ENCODE results near the gene HOXC13.

The HOXC13 gene

DNA sequence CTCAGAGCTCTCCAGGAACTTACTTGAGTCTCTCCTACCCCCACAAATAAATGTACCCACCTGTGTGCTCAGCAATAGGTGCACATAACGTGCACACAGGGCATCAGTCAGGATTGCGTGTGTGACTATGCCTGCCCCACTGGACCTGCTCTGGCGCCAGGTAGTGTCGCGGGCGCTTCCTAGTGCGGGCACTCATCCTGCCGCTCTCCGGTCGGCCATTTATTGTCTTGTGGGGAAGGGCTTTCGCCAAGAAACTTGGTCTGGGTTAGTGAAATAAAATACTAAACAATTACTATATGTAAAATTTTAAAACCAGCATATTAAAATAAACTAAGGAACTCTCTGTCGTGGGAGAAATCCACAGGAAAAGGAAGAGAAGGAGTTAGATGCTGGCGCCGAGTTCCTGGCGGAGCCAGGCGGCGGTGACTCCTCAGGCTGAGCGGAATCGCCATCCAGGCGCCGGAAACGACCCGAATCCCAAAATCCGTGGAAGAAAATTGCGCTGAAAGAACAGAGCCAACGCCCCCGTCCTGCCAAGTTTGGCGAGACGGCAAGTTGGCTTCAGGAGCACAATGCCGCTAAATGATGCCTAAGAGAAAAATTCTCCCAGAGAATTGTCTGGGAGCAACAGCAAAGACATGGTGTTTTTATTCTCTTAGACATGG, 7.9 kb upstream of the HOXC13 start:
- peaks cover 50% of the 10 kb centered on the region for H3K27me3 ChIP-seq (ENCODE audit: control insufficient read depth, insufficient read depth, low read length)

GRCh38 chr12:53931844-53932581, 6.6 kb upstream of the HOXC13 start:
- no peak overlapping the region for H3K9ac ChIP-seq (ENCODE audit: low read length)
- no peaks in the 10 kb centered on the region for H3K36me3 ChIP-seq (ENCODE audit: control insufficient read depth, insufficient read depth, low read length)
- H3K27me3 ChIP-seq (ENCODE audit: control insufficient read depth, insufficient read depth, low read length), result peaks cover 52% of the 10 kb centered on the region
- no peak overlapping the region for H3K27ac ChIP-seq (ENCODE audit: low read depth, low read length)
- H3K4me1 ChIP-seq (ENCODE audit: control insufficient read depth, insufficient read depth, low read length), result no peaks in the 10 kb centered on the region
- no peak overlapping the region for H3K4me3 ChIP-seq (ENCODE audit: low read length)

More for the DNA sequence above, 7.9 kb upstream of the HOXC13 start:
- Histone ChIP-seq H3K4me1 (ENCODE audit: control insufficient read depth, insufficient read depth, low read length) (no peaks in the 10 kb centered on the region), H3K36me3 (ENCODE audit: control insufficient read depth, insufficient read depth, low read length) (no peaks in the 10 kb centered on the region), H3K9ac (ENCODE audit: low read length) (no peak overlapping the region), H3K4me3 (ENCODE audit: low read length) (no peak overlapping the region), H3K27ac (ENCODE audit: low read depth, low read length) (no peak overlapping the region)

GRCh38 chr12:53932915-53933314, 5.7 kb upstream of the HOXC13 start:
- H3K27me3 ChIP-seq (ENCODE audit: control insufficient read depth, insufficient read depth, low read length), result peaks cover 55% of the 10 kb centered on the region
- no peak overlapping the region for H3K4me3 ChIP-seq (ENCODE audit: low read length)

DNA sequence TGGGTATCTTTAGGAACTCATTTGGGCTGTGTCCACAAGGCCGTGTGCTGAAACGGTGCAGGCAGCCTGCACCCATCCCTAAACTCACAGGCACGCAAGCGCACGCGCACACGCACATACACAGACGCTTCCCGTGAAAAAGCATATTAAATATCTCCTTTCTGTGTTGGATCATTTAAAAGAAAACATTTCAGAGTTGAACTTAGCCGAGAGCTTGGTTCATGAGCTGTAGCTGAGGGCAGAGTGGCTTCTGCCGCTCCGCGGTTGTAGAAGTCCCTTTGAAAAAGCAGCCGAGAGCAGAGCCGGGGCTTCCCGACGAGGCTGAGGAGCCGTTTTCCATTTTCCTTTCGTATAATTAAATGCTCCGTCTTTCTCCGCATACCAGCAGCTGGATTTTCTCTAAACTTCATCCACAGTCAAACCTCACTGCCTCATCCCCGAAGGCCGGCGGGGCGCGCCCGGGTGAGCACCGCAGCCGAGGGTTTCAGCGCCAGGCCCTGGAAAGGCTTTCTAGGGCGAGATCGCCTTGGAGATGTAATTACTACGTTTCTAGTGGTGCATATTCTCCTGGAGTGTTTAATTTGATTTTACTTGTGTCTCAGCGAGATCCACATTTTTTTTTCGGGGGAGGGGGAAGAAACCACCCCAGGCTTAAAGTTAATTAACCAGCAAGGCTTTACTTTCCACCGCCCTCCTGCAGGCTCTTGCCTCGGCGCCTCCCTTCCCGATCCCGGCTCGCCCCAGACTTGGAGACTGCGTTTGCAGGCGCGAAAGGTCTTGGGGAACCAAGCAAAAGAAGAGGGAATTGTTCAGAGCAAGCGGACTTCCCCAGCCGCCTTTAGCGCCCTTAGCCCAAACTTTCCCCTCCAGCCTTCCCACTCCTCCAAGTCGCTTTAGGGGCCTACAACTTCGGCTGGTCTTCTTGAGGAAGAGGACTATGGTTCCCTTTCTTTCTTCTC, 3.0 kb upstream of the HOXC13 start:
- H3K36me3 ChIP-seq (ENCODE audit: control insufficient read depth, insufficient read depth, low read length), result no peaks in the 10 kb centered on the region
- no peak overlapping the region for H3K27ac ChIP-seq (ENCODE audit: low read depth, low read length)
- H3K4me1 ChIP-seq (ENCODE audit: control insufficient read depth, insufficient read depth, low read length), result no peaks in the 10 kb centered on the region
- no peak overlapping the region for H3K4me3 ChIP-seq (ENCODE audit: low read length)
- peaks cover 63% of the 10 kb centered on the region for H3K27me3 ChIP-seq (ENCODE audit: control insufficient read depth, insufficient read depth, low read length)
- no peak overlapping the region for H3K9ac ChIP-seq (ENCODE audit: low read length)

More at GRCh38 chr12:53932915-53933314, 5.7 kb upstream of the HOXC13 start:
- Histone ChIP-seq H3K36me3 (ENCODE audit: control insufficient read depth, insufficient read depth, low read length) (no peaks in the 10 kb centered on the region), H3K27ac (ENCODE audit: low read depth, low read length) (no peak overlapping the region), H3K4me1 (ENCODE audit: control insufficient read depth, insufficient read depth, low read length) (no peaks in the 10 kb centered on the region), H3K9ac (ENCODE audit: low read length) (no peak overlapping the region)

DNA sequence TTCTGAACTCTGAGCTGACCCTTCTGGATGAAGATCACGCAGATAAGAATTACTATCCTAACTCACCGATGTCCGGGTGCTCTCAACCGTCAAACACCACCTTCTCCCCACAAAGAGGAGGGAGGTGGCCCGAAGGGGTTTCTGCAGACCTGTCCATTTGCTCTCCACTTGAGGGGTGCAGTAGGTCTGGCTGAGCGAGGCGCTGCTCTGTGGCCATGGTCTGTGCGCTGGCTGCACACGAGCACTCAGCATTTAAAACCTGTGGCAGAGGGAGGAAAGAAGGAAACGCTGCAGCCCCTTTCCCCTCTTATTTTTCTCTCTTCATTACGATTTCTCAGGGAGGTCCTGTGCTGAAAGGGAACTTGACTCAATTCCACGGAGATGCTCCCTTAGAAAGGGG, 1.5 kb upstream of the HOXC13 start:
- H3K27me3 ChIP-seq (ENCODE audit: control insufficient read depth, insufficient read depth, low read length), result peaks cover 64% of the 10 kb centered on the region
- no peak overlapping the region for H3K9ac ChIP-seq (ENCODE audit: low read length)
- no peaks in the 10 kb centered on the region for H3K4me1 ChIP-seq (ENCODE audit: control insufficient read depth, insufficient read depth, low read length)
- H3K4me3 ChIP-seq (ENCODE audit: low read length), result no peak overlapping the region
- H3K36me3 ChIP-seq (ENCODE audit: control insufficient read depth, insufficient read depth, low read length), result no peaks in the 10 kb centered on the region
- no peak overlapping the region for H3K27ac ChIP-seq (ENCODE audit: low read depth, low read length)

DNA sequence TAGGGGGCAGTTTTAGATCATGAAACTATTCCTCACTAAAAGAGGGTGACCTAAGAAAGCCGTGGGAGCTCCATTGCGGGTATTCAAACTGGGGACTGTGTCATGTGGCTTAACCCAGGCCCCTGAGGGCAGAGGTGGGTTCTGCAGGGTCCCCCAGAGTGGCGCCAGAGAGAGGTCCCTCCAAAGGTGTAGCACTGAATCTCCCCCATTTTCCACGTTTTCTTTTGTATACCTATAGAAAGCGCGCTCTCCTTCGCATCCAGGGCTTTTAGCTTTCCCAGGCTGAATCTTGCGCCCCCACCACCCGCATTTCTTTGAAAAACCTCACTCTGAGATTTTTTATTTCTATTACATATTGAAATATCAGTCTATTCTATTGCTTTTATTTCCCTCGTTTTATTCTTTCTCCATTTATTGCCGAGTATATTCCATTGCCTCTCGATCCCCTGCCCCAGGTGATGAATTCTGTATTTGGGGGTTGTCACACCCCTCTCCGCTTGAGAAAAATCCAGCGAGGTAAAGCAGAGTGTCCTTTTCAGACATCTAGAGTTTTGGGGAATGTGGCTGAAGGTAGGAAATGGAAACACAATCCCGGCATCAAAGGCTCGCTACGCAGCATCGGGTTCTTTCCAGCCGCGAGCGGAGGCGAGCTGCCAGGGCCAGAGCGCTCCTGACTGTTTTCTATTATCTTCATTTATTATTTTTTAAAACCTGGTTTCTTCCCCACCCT, 870 bp upstream of the HOXC13 start:
- Histone ChIP-seq H3K9ac (ENCODE audit: low read length) (no peak overlapping the region), H3K27ac (ENCODE audit: low read depth, low read length) (no peak overlapping the region), H3K4me3 (ENCODE audit: low read length) (no peak overlapping the region), H3K4me1 (ENCODE audit: control insufficient read depth, insufficient read depth, low read length) (no peaks in the 10 kb centered on the region), H3K27me3 (ENCODE audit: control insufficient read depth, insufficient read depth, low read length) (peaks cover 62% of the 10 kb centered on the region), H3K36me3 (ENCODE audit: control insufficient read depth, insufficient read depth, low read length) (no peaks in the 10 kb centered on the region)

DNA sequence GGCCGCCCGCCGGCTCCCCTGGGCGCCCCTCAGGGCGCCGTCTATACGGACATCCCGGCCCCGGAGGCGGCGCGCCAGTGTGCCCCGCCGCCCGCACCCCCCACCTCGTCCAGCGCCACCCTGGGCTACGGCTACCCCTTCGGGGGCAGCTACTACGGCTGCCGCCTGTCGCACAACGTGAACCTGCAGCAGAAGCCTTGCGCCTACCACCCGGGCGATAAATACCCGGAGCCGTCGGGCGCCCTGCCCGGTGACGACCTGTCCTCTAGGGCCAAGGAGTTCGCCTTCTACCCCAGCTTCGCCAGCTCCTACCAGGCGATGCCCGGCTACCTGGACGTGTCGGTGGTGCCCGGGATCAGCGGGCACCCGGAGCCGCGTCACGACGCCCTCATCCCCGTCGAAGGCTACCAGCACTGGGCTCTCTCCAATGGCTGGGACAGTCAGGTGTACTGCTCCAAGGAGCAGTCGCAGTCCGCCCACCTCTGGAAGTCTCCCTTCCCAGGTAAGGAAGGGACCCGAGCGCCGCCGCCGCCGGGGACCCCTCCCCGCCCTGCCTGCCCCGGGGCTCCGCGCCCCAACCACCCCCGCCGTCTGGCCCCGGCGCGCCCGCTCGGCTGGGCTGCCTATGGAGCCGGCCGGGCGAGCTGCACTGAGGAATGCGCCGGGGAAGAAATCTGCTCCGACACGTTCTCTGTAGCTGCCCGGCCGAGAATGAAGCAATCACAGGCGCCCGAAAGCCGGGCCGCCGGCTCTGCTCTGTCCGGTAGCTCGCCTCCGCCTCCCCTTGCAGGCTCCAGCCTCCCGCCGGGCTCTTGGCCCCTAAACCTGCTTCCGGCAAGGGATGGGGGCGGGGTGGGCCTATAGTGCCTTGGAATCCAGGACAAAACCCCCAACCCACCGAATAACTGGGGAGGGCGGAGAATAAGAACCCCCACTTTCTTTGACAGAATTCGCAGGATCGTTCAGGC, 794 bp downstream of the HOXC13 start:
- no peak overlapping the region for H3K9ac ChIP-seq (ENCODE audit: low read length)
- H3K4me3 ChIP-seq (ENCODE audit: low read length), result no peak overlapping the region
- no peak overlapping the region for H3K27ac ChIP-seq (ENCODE audit: low read depth, low read length)
- no peaks in the 10 kb centered on the region for H3K4me1 ChIP-seq (ENCODE audit: control insufficient read depth, insufficient read depth, low read length)
- H3K36me3 ChIP-seq (ENCODE audit: control insufficient read depth, insufficient read depth, low read length), result no peaks in the 10 kb centered on the region
- peaks cover 61% of the 10 kb centered on the region for H3K27me3 ChIP-seq (ENCODE audit: control insufficient read depth, insufficient read depth, low read length)

- no peaks in the 10 kb centered on the region for H3K4me1 ChIP-seq (ENCODE audit: control insufficient read depth, insufficient read depth, low read length)
- no peak overlapping the region for H3K4me3 ChIP-seq (ENCODE audit: low read length)
- no peak overlapping the region for H3K27ac ChIP-seq (ENCODE audit: low read depth, low read length)
- H3K36me3 ChIP-seq (ENCODE audit: control insufficient read depth, insufficient read depth, low read length), result no peaks in the 10 kb centered on the region
- peaks cover 64% of the 10 kb centered on the region for H3K27me3 ChIP-seq (ENCODE audit: control insufficient read depth, insufficient read depth, low read length)
- H3K9ac ChIP-seq (ENCODE audit: low read length), result no peak overlapping the region
These were observed 1.9 kb downstream of the HOXC13 start for GRCh38 chr12:53940443-53941014.

DNA sequence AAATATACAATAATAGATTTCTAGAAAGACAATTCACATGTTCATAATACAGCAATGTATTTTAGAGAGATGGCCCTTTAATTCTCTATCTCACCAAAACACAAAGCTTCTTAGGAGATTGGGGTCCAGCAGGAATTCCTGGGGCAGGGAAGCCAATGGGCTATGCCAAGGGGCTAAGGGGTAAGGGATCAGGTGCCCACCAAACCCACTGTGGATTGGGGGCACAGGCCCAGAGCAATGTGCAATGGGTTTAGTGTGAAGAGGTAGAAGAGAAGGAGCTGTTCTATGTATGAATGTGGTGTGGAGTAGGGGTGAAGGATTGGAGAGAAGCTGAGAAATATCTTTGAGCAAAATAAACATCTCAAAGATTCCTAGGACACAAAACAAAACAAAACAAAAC, 2.6 kb downstream of the HOXC13 start:
- peaks cover 65% of the 10 kb centered on the region for H3K27me3 ChIP-seq (ENCODE audit: control insufficient read depth, insufficient read depth, low read length)
- H3K4me1 ChIP-seq (ENCODE audit: control insufficient read depth, insufficient read depth, low read length), result no peaks in the 10 kb centered on the region
- no peak overlapping the region for H3K4me3 ChIP-seq (ENCODE audit: low read length)
- no peaks in the 10 kb centered on the region for H3K36me3 ChIP-seq (ENCODE audit: control insufficient read depth, insufficient read depth, low read length)
- H3K27ac ChIP-seq (ENCODE audit: low read depth, low read length), result no peak overlapping the region
- H3K9ac ChIP-seq (ENCODE audit: low read length), result no peak overlapping the region

DNA sequence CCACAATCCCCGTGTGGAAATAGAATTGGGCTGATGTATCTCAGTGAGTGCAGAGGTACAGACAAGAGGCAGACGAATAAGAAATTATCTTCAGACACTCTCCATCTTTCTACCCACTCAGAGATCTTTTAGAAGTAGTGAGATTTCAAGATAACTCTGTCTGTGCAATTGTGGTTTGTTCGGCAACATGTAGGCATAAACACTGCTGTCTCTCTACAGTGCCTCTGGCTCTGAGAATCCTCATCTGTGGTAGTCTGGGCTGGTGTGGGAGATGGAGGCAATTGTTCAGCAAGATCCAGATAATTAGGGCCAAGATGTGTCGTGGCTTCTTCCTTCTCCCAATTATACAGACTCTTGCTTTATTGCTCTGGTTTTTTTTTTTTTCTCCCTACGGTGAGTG, 3.1 kb downstream of the HOXC13 start:
- no peaks in the 10 kb centered on the region for H3K4me1 ChIP-seq (ENCODE audit: control insufficient read depth, insufficient read depth, low read length)
- H3K9ac ChIP-seq (ENCODE audit: low read length), result no peak overlapping the region
- H3K36me3 ChIP-seq (ENCODE audit: control insufficient read depth, insufficient read depth, low read length), result no peaks in the 10 kb centered on the region
- H3K27me3 ChIP-seq (ENCODE audit: control insufficient read depth, insufficient read depth, low read length), result peaks cover 61% of the 10 kb centered on the region
- no peak overlapping the region for H3K4me3 ChIP-seq (ENCODE audit: low read length)
- no peak overlapping the region for H3K27ac ChIP-seq (ENCODE audit: low read depth, low read length)

GRCh38 chr12:53942467-53942997, 3.9 kb downstream of the HOXC13 start:
- H3K4me3 ChIP-seq (ENCODE audit: low read length), result no peak overlapping the region
- peaks cover 55% of the 10 kb centered on the region for H3K27me3 ChIP-seq (ENCODE audit: control insufficient read depth, insufficient read depth, low read length)
- H3K4me1 ChIP-seq (ENCODE audit: control insufficient read depth, insufficient read depth, low read length), result no peaks in the 10 kb centered on the region
- no peak overlapping the region for H3K27ac ChIP-seq (ENCODE audit: low read depth, low read length)
- no peak overlapping the region for H3K9ac ChIP-seq (ENCODE audit: low read length)
- H3K36me3 ChIP-seq (ENCODE audit: control insufficient read depth, insufficient read depth, low read length), result no peaks in the 10 kb centered on the region

Measured in rectal smooth muscle tissue (tissue), 1 donor.